Measurements from ENCODE around the gene XPOT. TPM values are rescaled to one million over a fixed set of nuclear protein-coding genes. Genes with fewer than 3 reads are reported as not detected.

XPOT gene
- total RNA-seq, 1 experiment from 2014 or later: 122 TPM

DNA sequence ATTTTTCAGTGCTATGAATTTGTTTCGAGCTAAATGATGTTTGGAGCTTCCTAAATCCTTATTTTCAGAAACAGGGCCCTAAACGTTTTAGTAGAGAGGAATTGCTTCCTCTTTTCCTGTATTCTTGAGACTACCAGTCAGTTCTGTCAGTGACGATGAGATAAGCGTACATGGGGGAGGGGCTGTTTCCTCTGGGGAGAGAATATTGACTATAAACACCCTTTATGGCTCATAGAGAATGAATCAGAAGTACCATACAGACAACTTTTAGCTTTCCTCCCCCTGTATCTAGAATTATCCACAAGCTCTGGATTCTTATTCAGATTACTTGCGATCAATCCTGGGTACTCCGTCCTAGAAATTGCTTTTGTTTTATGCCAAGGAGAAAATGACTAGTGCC lies 52.8 kb downstream of the XPOT start:
- Histone ChIP-seq H3K27me3 (ENCODE audit: insufficient read depth, low read depth) (no peaks in the 10 kb centered on the region), H3K4me1 (replicated peaks; ENCODE audit: insufficient read depth) (peaks cover 12% of the 10 kb centered on the region), H3K4me3 (no peak overlapping the region), H3K4me2 (no peak overlapping the region), H4K20me1 (ENCODE audit: insufficient read depth) (peaks cover 61% of the 10 kb centered on the region), H3K9me3 (ENCODE audit: insufficient read depth, low read depth) (no peaks in the 10 kb centered on the region), H3K27ac (no peak overlapping the region), H3K79me2 (ENCODE audit: low read depth) (peaks cover 71% of the 10 kb centered on the region), H3F3A (ENCODE audit: insufficient read depth, low read depth) (peaks cover 18% of the 10 kb centered on the region), H3K36me3 (ENCODE audit: low read depth) (peaks cover 25% of the 10 kb centered on the region), H3K9me2 (ENCODE audit: insufficient read depth) (no peaks in the 10 kb centered on the region), H2AFZ (no peak overlapping the region)
- intact Hi-C loops (cut with micrococcal nuclease; ENCODE audit: unreplicated experiment): loop anchor here (10.0 kb wide), 1 partner anchor 148 kb away; no protein-coding TSS in a partner anchor
- DNase-seq: no peak
- TF ChIP-seq, protein P1, sequence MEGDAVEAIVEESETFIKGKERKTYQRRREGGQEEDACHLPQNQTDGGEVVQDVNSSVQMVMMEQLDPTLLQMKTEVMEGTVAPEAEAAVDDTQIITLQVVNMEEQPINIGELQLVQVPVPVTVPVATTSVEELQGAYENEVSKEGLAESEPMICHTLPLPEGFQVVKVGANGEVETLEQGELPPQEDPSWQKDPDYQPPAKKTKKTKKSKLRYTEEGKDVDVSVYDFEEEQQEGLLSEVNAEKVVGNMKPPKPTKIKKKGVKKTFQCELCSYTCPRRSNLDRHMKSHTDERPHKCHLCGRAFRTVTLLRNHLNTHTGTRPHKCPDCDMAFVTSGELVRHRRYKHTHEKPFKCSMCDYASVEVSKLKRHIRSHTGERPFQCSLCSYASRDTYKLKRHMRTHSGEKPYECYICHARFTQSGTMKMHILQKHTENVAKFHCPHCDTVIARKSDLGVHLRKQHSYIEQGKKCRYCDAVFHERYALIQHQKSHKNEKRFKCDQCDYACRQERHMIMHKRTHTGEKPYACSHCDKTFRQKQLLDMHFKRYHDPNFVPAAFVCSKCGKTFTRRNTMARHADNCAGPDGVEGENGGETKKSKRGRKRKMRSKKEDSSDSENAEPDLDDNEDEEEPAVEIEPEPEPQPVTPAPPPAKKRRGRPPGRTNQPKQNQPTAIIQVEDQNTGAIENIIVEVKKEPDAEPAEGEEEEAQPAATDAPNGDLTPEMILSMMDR (conservative IDR thresholded peaks at IDR 0.05): no peak
- TF ChIP-seq EZH2 (IDR thresholded peaks at IDR 0.05; ENCODE audit: low read depth): no peak
- ChIA-PET POLR2A (ENCODE audit: unreplicated experiment) (no interaction called here), CTCF (interaction anchor here (0.7 kb wide), 1 partner anchor 310 kb away, joined by 6 read pairs; no protein-coding TSS in a partner anchor)
- no TSS peak for BruUV-seq (replicated peaks)

DNA sequence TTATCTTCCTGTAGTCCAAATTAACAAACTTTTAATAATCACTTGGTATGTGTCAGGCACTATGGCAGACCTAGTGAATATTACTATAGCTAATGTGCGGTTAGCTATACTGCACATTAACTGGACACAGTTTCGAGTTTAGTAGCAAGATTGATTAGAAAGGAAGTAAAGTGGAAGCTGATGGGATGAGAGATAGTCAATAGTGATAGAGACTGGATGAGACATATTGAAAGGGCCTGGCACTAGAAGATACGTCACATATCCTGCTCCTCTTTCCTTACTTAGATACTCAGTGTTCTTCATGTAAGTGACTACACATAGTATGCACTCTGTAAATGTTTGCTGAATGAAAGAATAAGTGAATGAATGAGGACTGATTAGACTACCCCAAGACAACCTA lies 53.3 kb downstream of the XPOT start:
- Histone ChIP-seq H3K27ac (no peak overlapping the region), H3K36me3 (ENCODE audit: low read depth) (peaks cover 26% of the 10 kb centered on the region), H2AFZ (no peak overlapping the region), H3K4me3 (no peak overlapping the region), H3K27me3 (ENCODE audit: insufficient read depth, low read depth) (no peaks in the 10 kb centered on the region), H3K9me2 (ENCODE audit: insufficient read depth) (no peaks in the 10 kb centered on the region), H3F3A (ENCODE audit: insufficient read depth, low read depth) (peaks cover 15% of the 10 kb centered on the region), H3K4me1 (replicated peaks; ENCODE audit: insufficient read depth) (peaks cover 12% of the 10 kb centered on the region), H4K20me1 (ENCODE audit: insufficient read depth) (peaks cover 63% of the 10 kb centered on the region), H3K4me2 (no peak overlapping the region), H3K79me2 (ENCODE audit: low read depth) (peaks cover 68% of the 10 kb centered on the region), H3K9me3 (ENCODE audit: insufficient read depth, low read depth) (no peaks in the 10 kb centered on the region)
- intact Hi-C loops (cut with micrococcal nuclease; ENCODE audit: unreplicated experiment): loop anchor here (10.0 kb wide), 1 partner anchor 147 kb away; no protein-coding TSS in a partner anchor
- TF ChIP-seq, protein P1 (conservative IDR thresholded peaks at IDR 0.05): no peak
- no peak for TF ChIP-seq EZH2 (IDR thresholded peaks at IDR 0.05; ENCODE audit: low read depth)
- BruUV-seq (replicated peaks): no TSS peak
- ChIA-PET CTCF (no interaction called here), POLR2A (ENCODE audit: unreplicated experiment) (no interaction called here)
- no peak for DNase-seq

DNA sequence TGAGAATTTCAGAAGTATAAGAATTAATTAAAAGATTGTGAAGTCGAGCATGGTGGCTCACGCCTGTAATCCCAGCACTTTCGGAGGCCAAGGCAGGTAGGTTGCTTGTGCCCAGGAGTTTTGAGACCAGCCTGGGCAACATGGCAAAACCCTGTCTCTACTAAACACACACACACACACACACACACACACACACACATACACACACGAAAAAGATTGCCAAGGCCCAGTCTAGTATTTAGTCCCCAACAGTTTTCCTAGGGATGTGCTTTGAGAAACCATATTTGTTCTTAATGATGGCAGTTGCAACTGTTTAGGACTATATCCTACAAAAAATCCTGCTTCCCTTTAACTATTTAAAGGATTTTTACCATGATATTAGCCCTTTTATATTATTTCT lies 53.7 kb downstream of the XPOT start:
- H3K36me3 ChIP-seq (ENCODE audit: low read depth): peaks cover 26% of the 10 kb centered on the region
- no peak overlapping the region for H3K4me3 ChIP-seq
- H3K9me2 ChIP-seq (ENCODE audit: insufficient read depth): no peaks in the 10 kb centered on the region
- intact Hi-C loops (cut with micrococcal nuclease; ENCODE audit: unreplicated experiment): loop anchor here (10.0 kb wide), 1 partner anchor 147 kb away; no protein-coding TSS in a partner anchor
- H3F3A ChIP-seq (ENCODE audit: insufficient read depth, low read depth): peaks cover 12% of the 10 kb centered on the region
- peaks cover 70% of the 10 kb centered on the region for H3K79me2 ChIP-seq (ENCODE audit: low read depth)
- no peak overlapping the region for H3K27ac ChIP-seq
- POLR2A ChIA-PET (ENCODE audit: unreplicated experiment): no interaction called here
- peaks cover 12% of the 10 kb centered on the region for H3K4me1 ChIP-seq (replicated peaks; ENCODE audit: insufficient read depth)
- no peak overlapping the region for H3K4me2 ChIP-seq
- no peak for DNase-seq
- CTCF ChIA-PET: no interaction called here
- no peak overlapping the region for H2AFZ ChIP-seq
- H4K20me1 ChIP-seq (ENCODE audit: insufficient read depth): peaks cover 66% of the 10 kb centered on the region
- no peaks in the 10 kb centered on the region for H3K27me3 ChIP-seq (ENCODE audit: insufficient read depth, low read depth)
- BruUV-seq (replicated peaks): no TSS peak
- no peaks in the 10 kb centered on the region for H3K9me3 ChIP-seq (ENCODE audit: insufficient read depth, low read depth)
- TF ChIP-seq EZH2 (IDR thresholded peaks at IDR 0.05; ENCODE audit: low read depth): no peak

DNA sequence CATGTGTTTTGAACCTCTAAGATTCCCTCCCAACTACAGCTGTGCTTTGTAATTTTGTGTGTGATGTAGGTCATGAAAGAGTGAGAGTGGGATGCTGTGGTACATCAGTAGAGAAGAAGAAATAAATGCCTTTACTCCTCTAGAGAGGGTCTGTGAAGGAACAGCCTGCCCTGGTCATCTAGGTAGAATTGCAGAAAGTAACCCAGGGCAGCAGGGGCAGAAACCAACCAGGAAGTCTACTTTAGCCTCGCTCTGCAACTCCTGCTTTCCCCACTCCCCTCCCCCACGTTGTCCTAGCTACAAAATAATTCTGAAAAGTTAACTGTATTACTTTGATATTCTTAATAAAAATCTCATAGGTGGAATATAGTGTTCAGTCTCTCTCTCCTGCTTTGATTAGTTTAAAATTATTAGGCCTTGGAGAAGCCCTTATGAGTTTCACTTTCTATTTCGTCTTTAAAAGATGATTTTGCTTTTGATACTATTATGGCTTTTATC lies 55.3 kb downstream of the XPOT start:
- no peaks in the 10 kb centered on the region for H3K9me3 ChIP-seq (ENCODE audit: insufficient read depth, low read depth)
- no peaks in the 10 kb centered on the region for H3K4me1 ChIP-seq (replicated peaks; ENCODE audit: insufficient read depth)
- no peaks in the 10 kb centered on the region for H3K27me3 ChIP-seq (ENCODE audit: insufficient read depth, low read depth)
- BruUV-seq (replicated peaks): no TSS peak
- no peak for DNase-seq
- no peak overlapping the region for H3K4me3 ChIP-seq
- intact Hi-C loops (cut with micrococcal nuclease; ENCODE audit: unreplicated experiment): loop anchor here (10.0 kb wide), 1 partner anchor 145 kb away; no protein-coding TSS in a partner anchor
- no peak overlapping the region for H3K4me2 ChIP-seq
- ChIA-PET POLR2A (ENCODE audit: unreplicated experiment) (no interaction called here), CTCF (no interaction called here)
- peaks cover 55% of the 10 kb centered on the region for H3K79me2 ChIP-seq (ENCODE audit: low read depth)
- no peaks in the 10 kb centered on the region for H3K9me2 ChIP-seq (ENCODE audit: insufficient read depth)
- peaks cover 27% of the 10 kb centered on the region for H3K36me3 ChIP-seq (ENCODE audit: low read depth)
- H3F3A ChIP-seq (ENCODE audit: insufficient read depth, low read depth): peaks cover 12% of the 10 kb centered on the region; the same call in 1 of the 2 replicates
- no peak overlapping the region for H2AFZ ChIP-seq
- peaks cover 51% of the 10 kb centered on the region for H4K20me1 ChIP-seq (ENCODE audit: insufficient read depth)
- no peak for TF ChIP-seq EZH2 (IDR thresholded peaks at IDR 0.05; ENCODE audit: low read depth)
- TF ChIP-seq, protein P1 (conservative IDR thresholded peaks at IDR 0.05): no peak
- H3K27ac ChIP-seq: no peak overlapping the region

Measured in PC-9 (cell line).